Heart left ventricle (tissue), 16 donors: ENCODE data around the gene SLC25A28. TPM values are rescaled to one million over a fixed set of nuclear protein-coding genes. Genes with fewer than 3 reads are reported as not detected.

Experiments used
- ATAC-seq, 4 donors: fragments of 200-7000 bp; cut with Tn5 transposase; one replicate each; pipeline ENCODE4 v1.9.1; 2020 to 2022; ENCODE audit warnings: moderate library complexity in 4 of 4, mild to moderate bottlenecking in 3 of 4, moderate number of reproducible peaks in 1 of 4
- DNase-seq, 5 donors: peaks; one replicate each; pipeline ENCODE4 v3.0.0-alpha.2; 2020
- H3K27ac ChIP-seq, 12 donors: fragments of 200-600 bp; sonication (generic) in 4 of 12; one replicate each; pipeline versions ENCODE4 v1.5.0 to v1.8.0; 2016 to 2022; ENCODE audit warnings: mild to moderate bottlenecking in 2 of 12
- H3K27me3 ChIP-seq, 9 donors: fragments of 200-600 bp; sonication (generic) in 2 of 9; one replicate each; pipeline versions ENCODE4 v1.5.1 to v1.8.0; 2016 to 2022; ENCODE audit warnings: mild to moderate bottlenecking in 3 of 9
- H3K36me3 ChIP-seq, 9 donors: fragments of 200-600 bp; sonication (generic) in 2 of 9; one replicate each; pipeline versions ENCODE4 v1.5.0 to v1.8.0; 2018 to 2022; ENCODE audit warnings: mild to moderate bottlenecking in 2 of 9
- H3K4me1 ChIP-seq, 12 donors: fragments of 200-600 bp; sonication (generic) in 4 of 12; one replicate each; pipeline versions ENCODE4 v1.5.0 to v1.8.0; 2016 to 2022; ENCODE audit warnings: mild to moderate bottlenecking in 3 of 12
- H3K4me3 ChIP-seq, 12 donors: fragments of 200-600 bp; sonication (generic) in 4 of 12; one replicate each; pipeline versions ENCODE4 v1.5.0 to v1.8.0; 2017 to 2022; ENCODE audit warnings: mild to moderate bottlenecking in 9 of 12, moderate library complexity in 4 of 12
- H3K9me3 ChIP-seq, 12 donors: fragments of 200-600 bp; sonication (generic) in 4 of 12; one replicate each; pipeline versions ENCODE4 v1.5.0 to v1.8.0; 2016 to 2022; ENCODE audit warnings: mild to moderate bottlenecking in 1 of 12
- POLR2A ChIP-seq, 2 donors: fragments of 450-650 bp; IDR thresholded peaks; one replicate each; pipeline ENCODE4 v1.6.1; 2017; ENCODE audit warnings: antibody characterized with exemption in 2 of 2, mild to moderate bottlenecking in 2 of 2, moderate library complexity in 2 of 2
- WGBS, 4 donors: extraction: QIAGEN DNeasy Blood & Tissue Kit in 2 of 4; methylation state at CpG; one replicate each; pipeline versions ENCODE4 v1.1.5 to v1.1.7; 2013 to 2018; 5-methylcytosine and 5-hydroxymethylcytosine counted together
- intact Hi-C, 10 donors: fragments of 100-400 bp; cut with DNase I; formaldehyde crosslinking; loops; one replicate each; pipeline versions ENCODE4 v1.11.1 to v1.14.2; 2022
- polyA plus RNA-seq, 2 donors: library from polyadenylated mRNA; stranded (reverse); fragments of 200-250 nt; gene quantifications; one replicate each; pipeline ENCODE4 v1.2.3, GENCODE V29; 2013
- total RNA-seq, 9 donors: library from RNA; depleted of rRNA in 2 of 9; stranded (reverse); fragments of >200 nt in 2 of 9; fragmentation: NEBNext Ultra II Directional in 3 of 9; extraction: Animal tissue kit (Norgen Biotek cat#: 25700) in 3 of 9; gene quantifications; one replicate each; pipeline versions ENCODE4 v1.1.0 to v1.2.4, GENCODE V29; 2016 to 2023
- TF ChIP-seq, protein P1 (sequence below), 12 donors: fragments of 200-600 bp; sonication (generic) in 4 of 12; IDR thresholded peaks; one replicate each; pipeline versions ENCODE4 v1.5.0 to v1.8.0; 2018 to 2022; ENCODE audit warnings: antibody characterized with exemption in 12 of 12, mild to moderate bottlenecking in 5 of 12
- donor health status: ischemic (EF 13 %, LVEDD 7.1; RV severe dilation, severe dysfunction).
- donor health status: healthy with polysubstance abuse.
- donor health status: DM: no; HTN: yes; CAD: no.
- donor health status: DM: no; HTN: no; CAD: no.
- donor health status: ischemic (EF 25% LVEDD 6.9; RV normal size, moderate dysfunction).
- donor health status: ischemic (EF 25% LVEDD 5.7; RV mildly dilated, moderate dysfunction).
- donor health status: healthy.
- donor health status: DM: yes; HTN: yes; CAD: no.
- donor health status: ischemic (EF 35%, LVEDD 5.7; RV mildly dilated, moderate dysfunction).
- donor health status: nonischemic (EF 11% LVEDD 7.7; RV severe dilation, severe dysfunction).
- donor health status: DM: yes; HTN: yes; CAD: no.
- donor health status: PGD.
- donor health status: ischemic (EF 29% LVEDD 5.4; RV normal size, mild dysfunction).
- donor health status: nonischemic (EF 23%, LVEDD 6.1; RV moderate dilation, normal function).

The SLC25A28 gene
- total and polyA plus RNA-seq, 11 donors: 15.3 to 56.3 (median 34.7) TPM

DNA sequence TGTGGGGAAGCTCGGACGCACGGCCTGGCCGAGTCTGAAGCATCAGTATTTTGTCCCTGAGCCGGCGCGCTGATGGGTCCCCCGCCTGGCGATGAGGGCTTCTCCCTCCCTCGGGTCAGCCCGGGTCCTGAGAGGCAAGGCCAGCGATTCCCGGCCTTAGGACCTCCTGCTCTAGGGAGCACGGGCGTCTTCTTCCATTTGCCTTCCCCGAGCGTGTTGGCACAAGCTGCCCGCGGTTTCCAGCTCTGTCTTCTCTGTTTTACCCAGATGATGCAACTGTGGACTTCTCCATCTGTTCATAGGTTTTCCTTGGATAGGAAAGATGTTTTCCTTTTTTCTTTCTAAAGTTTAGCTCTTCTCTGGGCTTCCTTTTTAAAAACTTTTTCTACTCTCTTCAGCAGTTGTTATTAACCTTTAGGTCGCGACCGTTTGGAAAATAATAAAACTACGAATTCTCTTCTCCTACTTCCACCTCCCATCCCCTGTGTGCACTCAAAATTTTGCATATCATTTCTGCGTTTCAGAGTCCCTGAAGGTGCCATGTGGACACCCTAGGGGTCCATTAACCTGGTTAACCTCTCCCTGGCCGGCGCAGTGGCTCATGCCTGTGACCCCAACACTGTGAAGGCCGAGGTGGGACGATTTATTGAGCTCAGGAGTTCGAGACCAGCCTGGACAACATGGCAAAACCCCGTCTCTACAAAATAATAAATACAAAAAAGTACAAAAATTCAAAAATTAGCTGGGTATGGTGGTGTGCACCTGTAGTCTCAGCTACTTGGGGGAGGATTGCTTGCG, 1.4 kb upstream of the SLC25A28 start:
- intact Hi-C loops: loop anchor here in 8 of 10 donors (2.0 to 10.0 kb wide), 7 partner anchors 36 to 191 kb away; partner anchors contain the start of genes ENTPD7 (in 6 of the 8), COX15 (in 1 of the 8), CUTC (in 1 of the 8) and GOT1 (in 1 of the 8)
- DNase-seq (no peak), ATAC-seq (peak in 1 of 4 donors; percentile 22)
- WGBS, 4 donors: 17 to 19% (median 18%) methylated on average over 31 of the region's 31 CpGs
- Histone ChIP-seq H3K4me3 (peak overlapping the region; percentile 32 to 98 (median 91)), H3K27ac (peak overlapping the region; percentile 91 to 100 (median 98)), H3K27me3 (no peaks in the 10 kb centered on the region), H3K4me1 (peaks cover 9 to 41% (median 32%) of the 10 kb centered on the region in 12 donors), H3K9me3 (no peaks in the 10 kb centered on the region), H3K36me3 (no peaks in the 10 kb centered on the region)
- peak in 1 of 2 donors; percentile 83 for TF ChIP-seq POLR2A (IDR thresholded peaks at IDR 0.05)
- TF ChIP-seq, protein P1, sequence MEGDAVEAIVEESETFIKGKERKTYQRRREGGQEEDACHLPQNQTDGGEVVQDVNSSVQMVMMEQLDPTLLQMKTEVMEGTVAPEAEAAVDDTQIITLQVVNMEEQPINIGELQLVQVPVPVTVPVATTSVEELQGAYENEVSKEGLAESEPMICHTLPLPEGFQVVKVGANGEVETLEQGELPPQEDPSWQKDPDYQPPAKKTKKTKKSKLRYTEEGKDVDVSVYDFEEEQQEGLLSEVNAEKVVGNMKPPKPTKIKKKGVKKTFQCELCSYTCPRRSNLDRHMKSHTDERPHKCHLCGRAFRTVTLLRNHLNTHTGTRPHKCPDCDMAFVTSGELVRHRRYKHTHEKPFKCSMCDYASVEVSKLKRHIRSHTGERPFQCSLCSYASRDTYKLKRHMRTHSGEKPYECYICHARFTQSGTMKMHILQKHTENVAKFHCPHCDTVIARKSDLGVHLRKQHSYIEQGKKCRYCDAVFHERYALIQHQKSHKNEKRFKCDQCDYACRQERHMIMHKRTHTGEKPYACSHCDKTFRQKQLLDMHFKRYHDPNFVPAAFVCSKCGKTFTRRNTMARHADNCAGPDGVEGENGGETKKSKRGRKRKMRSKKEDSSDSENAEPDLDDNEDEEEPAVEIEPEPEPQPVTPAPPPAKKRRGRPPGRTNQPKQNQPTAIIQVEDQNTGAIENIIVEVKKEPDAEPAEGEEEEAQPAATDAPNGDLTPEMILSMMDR (IDR thresholded peaks at IDR 0.05): no peak

DNA sequence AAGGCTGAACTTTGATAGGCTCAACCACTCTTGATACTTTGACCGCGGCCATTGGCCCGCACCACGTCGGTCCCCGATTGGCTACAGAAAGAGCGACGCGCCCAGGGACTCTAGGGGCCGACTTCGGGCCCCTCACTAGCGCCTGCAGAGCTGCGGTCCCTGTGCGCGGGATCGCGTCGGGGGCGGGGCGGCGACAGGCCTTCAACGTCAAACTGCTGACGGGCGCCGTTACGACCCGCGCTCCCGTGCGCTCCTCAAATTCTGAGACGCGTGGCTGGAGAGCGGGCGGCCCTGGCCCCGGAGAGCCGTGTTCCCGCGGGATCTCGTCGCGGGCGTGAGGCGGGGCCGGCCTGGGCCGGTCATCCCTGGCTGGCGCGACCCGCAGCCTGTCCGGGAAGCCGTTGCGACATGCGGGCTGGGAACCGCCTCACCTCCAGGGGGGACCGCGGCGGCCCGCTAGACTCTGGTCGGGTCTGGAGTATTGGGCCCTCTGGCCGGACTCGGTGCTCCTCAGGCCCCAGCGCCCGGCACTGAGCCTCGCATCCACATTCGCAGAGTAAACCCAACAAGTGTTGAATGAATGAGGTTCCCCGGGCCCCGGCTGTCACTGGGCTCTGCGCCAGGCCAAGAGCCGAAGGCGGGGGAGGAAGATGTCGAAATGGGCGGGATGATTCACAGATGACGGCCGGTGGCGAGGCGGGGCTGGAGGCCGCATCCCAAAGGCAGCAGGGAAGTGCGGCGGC, 643 bp upstream of the SLC25A28 start:
- 0% methylated on average over 31 to 78 of the region's 78 CpGs for WGBS, 4 donors
- peak; percentile 42 to 59 for TF ChIP-seq POLR2A (IDR thresholded peaks at IDR 0.05)
- TF ChIP-seq, protein P1 (IDR thresholded peaks at IDR 0.05): peak in 1 of 12 donors; percentile 12

DNA sequence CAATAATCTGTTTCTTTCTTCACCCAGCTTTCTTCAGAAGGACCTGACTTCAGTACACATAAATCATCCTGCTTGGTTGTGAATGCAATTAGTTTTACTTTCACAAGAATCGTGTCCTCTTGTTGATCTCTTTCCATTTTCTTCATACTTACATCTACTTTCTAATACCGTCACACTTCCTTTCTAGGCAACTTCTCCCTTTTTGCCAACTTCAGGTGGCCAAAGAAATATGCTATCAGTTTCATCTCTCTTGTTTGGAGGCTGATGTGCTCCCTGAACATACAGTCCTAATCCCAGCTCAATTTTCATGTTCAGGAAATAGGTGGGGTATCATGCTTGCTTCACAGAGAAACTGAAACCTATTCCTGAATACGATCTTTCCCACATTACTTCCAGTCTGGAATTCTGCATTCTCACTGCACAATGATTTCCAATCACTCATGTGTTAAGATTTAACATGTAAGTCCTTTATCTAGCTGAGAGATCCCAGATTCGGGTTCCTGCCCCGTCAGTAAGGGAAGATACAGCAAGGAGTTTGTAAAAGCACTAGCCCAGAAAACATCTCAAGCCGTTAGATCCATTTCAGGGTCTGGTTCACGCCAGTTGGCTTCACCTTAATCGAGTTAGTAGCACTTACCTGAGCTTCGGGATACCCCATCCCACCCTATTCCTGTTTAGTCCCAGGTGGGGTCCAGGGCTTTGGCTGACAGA, 994 bp downstream of the SLC25A28 start:
- ATAC-seq: no peak
- TF ChIP-seq POLR2A (IDR thresholded peaks at IDR 0.05): no peak
- no peak for DNase-seq
- H3K27me3 ChIP-seq: no peaks in the 10 kb centered on the region
- peak overlapping the region; percentile 77 to 98 (median 92) for H3K4me3 ChIP-seq
- H3K4me1 ChIP-seq: peaks cover 10 to 51% (median 38%) of the 10 kb centered on the region in 12 donors
- intact Hi-C loops: loop anchor here in 2 of 10 donors (10.0 kb wide), 2 partner anchors 96 to 1154 kb away; no protein-coding TSS in a partner anchor
- H3K9me3 ChIP-seq: no peaks in the 10 kb centered on the region
- peaks cover 0 to 12% (median 6%) of the 10 kb centered on the region in 9 donors for H3K36me3 ChIP-seq
- H3K27ac ChIP-seq: peak overlapping the region; percentile 73 to 100 (median 92)
- WGBS, 4 donors: 0 to 4% (median 2%) methylated on average over 9 of the region's 9 CpGs

More for the DNA sequence above, 643 bp upstream of the SLC25A28 start:
- H3K4me3 ChIP-seq: peak overlapping the region; percentile 32 to 98 (median 91)
- intact Hi-C loops: loop anchor here in 8 of 10 donors (1.0 to 10.0 kb wide), 8 partner anchors 36 to 190 kb away; partner anchors contain the start of genes ENTPD7 (in 7 of the 8), COX15 (in 1 of the 8), CUTC (in 1 of the 8) and GOT1 (in 1 of the 8)
- peaks cover 10 to 48% (median 36%) of the 10 kb centered on the region in 12 donors for H3K4me1 ChIP-seq
- no peaks in the 10 kb centered on the region for H3K9me3 ChIP-seq
- peak; percentile 59 to 95 (median 93) for ATAC-seq
- peaks cover 0 to 4% (median 0%) of the 10 kb centered on the region in 9 donors for H3K36me3 ChIP-seq
- peak overlapping the region; percentile 91 to 100 (median 98) for H3K27ac ChIP-seq
- no peaks in the 10 kb centered on the region for H3K27me3 ChIP-seq
- DNase-seq: peak; percentile 92 to 96 (median 95)

DNA sequence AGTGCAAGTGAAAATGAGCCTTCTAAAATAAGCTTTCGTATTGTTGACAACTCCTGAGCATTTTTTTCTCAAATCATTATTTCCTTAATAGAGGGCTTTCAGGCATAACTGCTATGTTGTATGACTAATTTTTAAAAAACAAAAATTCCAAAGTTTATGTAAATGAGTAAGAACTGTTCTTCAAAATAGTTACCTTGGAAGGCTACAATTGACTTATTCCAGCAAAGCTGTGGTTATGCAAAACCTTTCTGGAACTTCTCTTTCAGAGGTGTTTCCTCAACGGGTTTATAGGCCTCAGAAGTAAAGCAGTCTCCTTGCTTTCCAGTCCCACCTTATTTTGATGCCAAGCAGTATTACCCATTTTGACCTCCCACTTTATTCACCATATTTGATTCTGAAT, 2.5 kb downstream of the SLC25A28 start:
- Histone ChIP-seq H3K4me3 (peak overlapping the region in 6 of 12 donors; percentile 85 to 96 (median 92)), H3K27me3 (no peaks in the 10 kb centered on the region), H3K9me3 (no peaks in the 10 kb centered on the region), H3K27ac (peak overlapping the region in 1 of 12 donors; percentile 2), H3K4me1 (peaks cover 10 to 51% (median 38%) of the 10 kb centered on the region in 12 donors), H3K36me3 (peaks cover 0 to 27% (median 17%) of the 10 kb centered on the region in 9 donors)
- WGBS, 4 donors: 54 to 64% (median 61%) methylated on average over 2 of the region's 2 CpGs
- DNase-seq: no peak
- no peak for ATAC-seq
- intact Hi-C loops: loop anchor here in 2 of 10 donors (10.0 kb wide), 2 partner anchors 97 to 1153 kb away; no protein-coding TSS in a partner anchor
- no peak for TF ChIP-seq POLR2A (IDR thresholded peaks at IDR 0.05)
- TF ChIP-seq, protein P1 (IDR thresholded peaks at IDR 0.05): no peak
